SIG-M5 treated with dmso at 0.1 percent for 504 hours (cell line): Measurements from ENCODE around the gene COQ7.

Experiments used
- DNase-seq: peaks from one replicate; lab custom pipeline; 2025; ENCODE audit not compliant: unreplicated experiment; lab: John Stamatoyannopoulos, UW

COQ7 gene

GRCh38 chr16:19110537-19111360, 43.3 kb downstream of the COQ7 start:
- no peak for DNase-seq

- no peak for DNase-seq
Measured at GRCh38 chr16:19112099-19112407, 44.6 kb downstream of the COQ7 start.

GRCh38 chr16:19113577-19114358, 46.4 kb downstream of the COQ7 start, which contains the start of gene ITPRIPL2:
ITPRIPL2 (plus strand) TSS chr16:19113964; CDS start chr16:19114462, 498 bp downstream.
- DNase-seq, result peak; percentile 28

GRCh38 chr16:19114359-19115147, 47.1 kb downstream of the COQ7 start:
- DNase-seq, result no peak

- no peak for DNase-seq
Measured at GRCh38 chr16:19115148-19116021, 48.0 kb downstream of the COQ7 start.

- no peak for DNase-seq
Measured at GRCh38 chr16:19116711-19117449, 49.5 kb downstream of the COQ7 start.

GRCh38 chr16:19118938-19119431, 51.6 kb downstream of the COQ7 start:
- DNase-seq, result peak; percentile 83

- DNase-seq, result peak; percentile 10
Measured at GRCh38 chr16:19119564-19119963, 52.1 kb downstream of the COQ7 start.

GRCh38 chr16:19123535-19124178, 56.2 kb downstream of the COQ7 start:
- DNase-seq, result no peak

GRCh38 chr16:19126300-19126699, 58.9 kb downstream of the COQ7 start:
- DNase-seq, result no peak

- no peak for DNase-seq
Measured at GRCh38 chr16:19127205-19127604, 59.8 kb downstream of the COQ7 start.

GRCh38 chr16:19127674-19128131, 60.3 kb downstream of the COQ7 start:
- DNase-seq, result peak; percentile 43

- no peak for DNase-seq
Measured at GRCh38 chr16:19128454-19129200, 61.2 kb downstream of the COQ7 start.
